DOHH2 (cell line): ENCODE measurements around the gene ROBO1.

ENCODE experiments used
- H3F3A ChIP-seq: fragments of 200-600 bp; sonication (generic), shearing (Covaris generic); 2 replicates; pipeline ENCODE4 v1.6.0; 2016; ENCODE audit warnings: antibody characterized with exemption, mild to moderate bottlenecking; ENCODE audit not compliant: control insufficient read depth, insufficient read depth
- H3K27ac ChIP-seq: fragments of 200-600 bp; sonication (generic); 2 replicates; pipeline ENCODE4 v1.5.1; 2014; ENCODE audit warnings: low read depth, mild to moderate bottlenecking, low read length, moderate library complexity
- H3K27me3 ChIP-seq: fragments of 200-600 bp; sonication (generic); 2 replicates; pipeline ENCODE4 v1.6.1; 2014; ENCODE audit warnings: mild to moderate bottlenecking, low read length, mixed read lengths; ENCODE audit not compliant: control insufficient read depth
- H3K36me3 ChIP-seq: fragments of 200-600 bp; sonication (generic); 2 replicates; pipeline ENCODE4 v1.6.1; 2014; ENCODE audit warnings: mild to moderate bottlenecking, low read length, moderate library complexity, mixed read lengths; ENCODE audit not compliant: control insufficient read depth
- H3K4me1 ChIP-seq: fragments of 200-600 bp; sonication (generic); 2 replicates; pipeline ENCODE4 v1.6.1; 2014; ENCODE audit warnings: mild to moderate bottlenecking, low read length, mixed read lengths; ENCODE audit not compliant: control insufficient read depth
- H3K4me2 ChIP-seq: fragments of 200-600 bp; sonication (generic); 2 replicates; pipeline ENCODE4 v1.6.0; 2014; ENCODE audit warnings: mild to moderate bottlenecking, low read length, moderate library complexity
- H3K4me3 ChIP-seq: fragments of 200-600 bp; sonication (generic); 2 replicates; pipeline ENCODE4 v1.5.1; 2014; ENCODE audit warnings: mild to moderate bottlenecking, low read length, mixed read lengths
- H3K79me2 ChIP-seq: fragments of 200-600 bp; sonication (generic); 2 replicates; pipeline ENCODE4 v1.6.1; 2014; ENCODE audit warnings: mild to moderate bottlenecking, low read length, mixed read lengths; ENCODE audit not compliant: control insufficient read depth
- H3K9me2 ChIP-seq: fragments of 200-600 bp; sonication (generic); replicated peaks from 2 replicates; pipeline ENCODE4 v1.6.1; 2014; ENCODE audit warnings: mild to moderate bottlenecking, low read length, mixed read lengths; ENCODE audit not compliant: control insufficient read depth
- H3K9me3 ChIP-seq: fragments of 200-600 bp; sonication (generic); 2 replicates; pipeline ENCODE4 v1.6.1; 2014; ENCODE audit warnings: antibody characterized with exemption, low read length, mixed read lengths; ENCODE audit not compliant: control insufficient read depth, insufficient read depth
- H4K20me1 ChIP-seq: fragments of 200-600 bp; sonication (generic); 2 replicates; pipeline ENCODE4 v1.6.0; 2014; ENCODE audit warnings: low read depth, mild to moderate bottlenecking, antibody characterized with exemption, low read length, moderate library complexity; ENCODE audit not compliant: control insufficient read depth, insufficient read depth
- CTCF ChIP-seq: fragments of 200-600 bp; sonication (generic); IDR thresholded peaks from one replicate; pipeline ENCODE4 v1.5.1; 2014; ENCODE audit warnings: antibody characterized with exemption, mild to moderate bottlenecking, low read depth, low read length; ENCODE audit not compliant: poor library complexity, severe bottlenecking
- EZH2phosphoT487 ChIP-seq: fragments of 200-600 bp; sonication (generic); IDR thresholded peaks from 2 replicates; pipeline ENCODE4 v1.6.1; 2017; ENCODE audit warnings: borderline replicate concordance, mild to moderate bottlenecking, antibody characterized with exemption, low read length, moderate library complexity, mixed read lengths

Gene ROBO1

DNA sequence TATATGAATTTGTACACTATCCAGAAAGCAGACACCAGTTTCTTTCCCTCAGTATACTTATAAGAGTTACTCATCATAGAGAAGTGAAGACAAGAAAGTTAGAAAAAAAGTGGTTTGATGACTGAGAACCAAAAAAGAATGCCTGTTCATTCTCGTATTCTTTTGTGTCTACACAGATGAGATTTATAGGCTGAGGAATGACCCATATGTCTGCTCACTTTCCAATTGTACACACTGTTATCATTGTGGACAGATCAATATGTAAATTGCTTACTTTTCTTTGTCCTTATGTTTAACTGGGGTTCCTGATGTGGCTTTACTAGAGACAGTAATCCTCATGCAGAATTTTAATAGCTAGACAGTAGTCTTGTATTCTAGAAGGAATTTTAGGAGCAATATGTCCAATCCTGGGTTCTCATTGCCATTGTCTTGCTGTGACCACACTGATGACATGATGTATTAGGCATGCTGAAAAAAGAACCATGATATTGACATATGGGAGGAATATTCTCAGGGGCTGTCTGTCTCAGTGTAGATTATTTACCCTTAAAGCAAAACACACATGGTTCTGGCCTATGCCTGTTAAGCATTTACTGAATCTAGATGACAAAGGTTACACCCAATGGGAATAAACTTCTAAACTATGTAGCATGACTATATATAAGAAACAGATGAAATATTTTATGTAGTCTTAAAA is 669.7 kb downstream of the ROBO1 start:
- TF ChIP-seq EZH2phosphoT487, result no peak
- no peak for TF ChIP-seq CTCF
- Histone ChIP-seq H3K9me2 (0 out of 2 replicates have a peak, but pooled peaks cover 3% of the 10 kb centered on the region), H3F3A (no peaks in the 10 kb centered on the region), H3K9me3 (no peaks in the 10 kb centered on the region), H3K4me3 (no peak overlapping the region), H3K27ac (no peak overlapping the region), H3K4me1 (no peaks in the 10 kb centered on the region), H3K79me2 (no peaks in the 10 kb centered on the region), H3K36me3 (no peaks in the 10 kb centered on the region), H4K20me1 (no peaks in the 10 kb centered on the region), H3K27me3 (no peaks in the 10 kb centered on the region), H3K4me2 (no peak overlapping the region)

- Histone ChIP-seq H3K4me2 (no peak overlapping the region), H3K36me3 (no peaks in the 10 kb centered on the region), H3K27me3 (no peaks in the 10 kb centered on the region), H3K27ac (no peak overlapping the region), H3F3A (no peaks in the 10 kb centered on the region), H4K20me1 (no peaks in the 10 kb centered on the region), H3K79me2 (no peaks in the 10 kb centered on the region), H3K4me1 (no peaks in the 10 kb centered on the region), H3K4me3 (no peak overlapping the region), H3K9me2 (0 out of 2 replicates have a peak, but pooled peaks cover 3% of the 10 kb centered on the region), H3K9me3 (no peaks in the 10 kb centered on the region)
- TF ChIP-seq CTCF, result no peak
- no peak for TF ChIP-seq EZH2phosphoT487
Measured at GRCh38 chr3:79094654-79095053, 673.1 kb downstream of the ROBO1 start.

DNA sequence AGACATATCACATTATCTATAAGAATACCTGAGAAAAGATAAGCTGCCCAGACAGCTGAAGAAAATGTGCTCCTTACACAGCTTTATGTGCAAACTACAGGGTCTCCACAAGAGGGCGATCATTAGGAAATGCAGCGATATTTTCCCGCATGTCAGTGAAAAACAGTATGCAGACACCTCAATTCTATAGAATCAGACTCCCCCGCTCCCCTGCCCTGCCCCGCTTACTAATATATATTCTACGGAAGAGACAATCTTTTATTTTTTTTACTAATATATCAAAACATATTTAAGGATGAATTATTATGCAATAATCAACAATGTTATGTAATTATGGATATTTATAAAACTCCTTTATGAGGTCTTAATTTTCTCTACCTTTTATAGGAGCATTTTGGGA is 681.3 kb downstream of the ROBO1 start:
- H3K9me3 ChIP-seq, result no peaks in the 10 kb centered on the region
- H3F3A ChIP-seq, result no peaks in the 10 kb centered on the region
- H3K27me3 ChIP-seq, result no peaks in the 10 kb centered on the region
- no peaks in the 10 kb centered on the region for H4K20me1 ChIP-seq
- H3K79me2 ChIP-seq, result no peaks in the 10 kb centered on the region
- H3K4me2 ChIP-seq, result no peak overlapping the region
- no peak overlapping the region for H3K27ac ChIP-seq
- no peak for TF ChIP-seq EZH2phosphoT487
- peak; percentile 54 for TF ChIP-seq CTCF
- no peaks in the 10 kb centered on the region for H3K36me3 ChIP-seq
- no peaks in the 10 kb centered on the region for H3K9me2 ChIP-seq
- H3K4me1 ChIP-seq, result no peaks in the 10 kb centered on the region
- H3K4me3 ChIP-seq, result no peak overlapping the region
